GM12878 (cell line): ENCODE data around the gene CCDC3. TPM values are rescaled to one million over a fixed set of nuclear protein-coding genes. Genes with fewer than 3 reads are reported as not detected.

ENCODE experiments used
- ATAC-seq: fragments of 200-7000 bp; cut with Tn5 transposase; 3 replicates; pipeline ENCODE4 v1.9.1; 2020; ENCODE audit warnings: mild to moderate bottlenecking, moderate library complexity
- BruUV-seq: library from RNA; stranded (reverse); fragments of 400-500 nt; replicated peaks from 2 replicates; lab custom pipeline; 2021; lab: Mats Ljungman, UMichigan
- CTCF ChIA-PET: fragments of 300-600 bp; sonication (Branson Sonifier 250); formaldehyde crosslinking; extraction: SDS; loops from one replicate; lab custom pipeline; 2021; ENCODE audit warnings: inconsistent platforms; lab: Yijun Ruan, JAX
- POLR2A ChIA-PET: fragments of 350-600 bp; formaldehyde crosslinking; extraction: SDS; loops from one replicate; lab custom pipeline; 2021; ENCODE audit warnings: inconsistent platforms; lab: Charles Lee
- RAD21 ChIA-PET: fragments of 300-600 bp; sonication (Branson Sonifier 250); formaldehyde crosslinking; loops from one replicate; lab custom pipeline; 2023; ENCODE audit warnings: antibody characterized with exemption; ENCODE audit not compliant: unreplicated experiment; lab: Charles Lee
- SMC1A ChIA-PET: fragments of 300-600 bp; sonication (Branson Sonifier 250); formaldehyde crosslinking; loops from one replicate; lab custom pipeline; 2023; ENCODE audit not compliant: unreplicated experiment, uncharacterized antibody; lab: Charles Lee
- DNase-seq: peaks from one replicate; pipeline ENCODE4 v3.0.0-alpha.2; 2011; ENCODE audit warnings: low read depth, low spot score
- FAIRE-seq: peaks from 3 replicates; lab custom pipeline; 2011; peaks lifted over from hg19 to GRCh38; lab: Jason Lieb, UNC
- H2AFZ ChIP-seq: 2 replicates; pipeline ENCODE4 v1.6.0; 2011; ENCODE audit warnings: low read depth, low read length, control low read depth; ENCODE audit not compliant: control insufficient read depth
- H3K27ac ChIP-seq: 2 replicates; pipeline ENCODE4 v1.5.1; 2011; ENCODE audit warnings: control low read depth; ENCODE audit not compliant: control insufficient read depth, insufficient read depth
- H3K27me3 ChIP-seq, 2 experiments: replicated peaks in 1 of 2; 2 replicates each; pipeline versions ENCODE4 v1.6.0 to v1.6.1; 2011; ENCODE audit warnings: low read length in 1 of 2; ENCODE audit not compliant: control insufficient read depth in 2 of 2, insufficient read depth in 2 of 2
- H3K36me3 ChIP-seq, 2 experiments: 2 replicates each; pipeline ENCODE4 v1.5.1; 2011; ENCODE audit warnings: low read length in 1 of 2; ENCODE audit not compliant: control insufficient read depth in 2 of 2, insufficient read depth in 2 of 2
- H3K4me1 ChIP-seq: 2 replicates; pipeline ENCODE4 v1.6.1; 2011; ENCODE audit warnings: mild to moderate bottlenecking, low read length, moderate library complexity, mixed read lengths; ENCODE audit not compliant: control insufficient read depth, insufficient read depth
- H3K4me2 ChIP-seq: 2 replicates; pipeline ENCODE4 v1.6.0; 2011; ENCODE audit warnings: control low read depth; ENCODE audit not compliant: control insufficient read depth, insufficient read depth
- H3K4me3 ChIP-seq: fragments of 200-600 bp; sonication (generic); 2 replicates; pipeline ENCODE4 v1.5.1; 2016
- H3K79me2 ChIP-seq: 2 replicates; pipeline ENCODE4 v1.6.0; 2011; ENCODE audit warnings: low read length; ENCODE audit not compliant: control insufficient read depth, insufficient read depth
- H3K9ac ChIP-seq: 2 replicates; pipeline ENCODE4 v1.8.0; 2011; ENCODE audit warnings: low read length, control low read depth, mixed read lengths; ENCODE audit not compliant: control insufficient read depth, insufficient read depth
- H3K9me3 ChIP-seq: replicated peaks from 3 replicates; pipeline ENCODE4 v1.5.1; 2011; ENCODE audit warnings: mild to moderate bottlenecking, low read length; ENCODE audit not compliant: control insufficient read depth, insufficient read depth
- H4K20me1 ChIP-seq: 2 replicates; pipeline ENCODE4 v1.6.0; 2011; ENCODE audit not compliant: control insufficient read depth, insufficient read depth
- EZH2 ChIP-seq: IDR thresholded peaks from 2 replicates; pipeline ENCODE4 v1.6.1; 2012; ENCODE audit warnings: low read depth, mild to moderate bottlenecking, control low read depth, inconsistent platforms, low read length, borderline replicate concordance; ENCODE audit not compliant: control insufficient read depth
- WGBS: methylation state at CpG from one replicate; pipeline ENCODE4 v1.1.6; 2016; ENCODE audit warnings: low lambda C conversion rate; ENCODE audit not compliant: insufficient replicate concordance, insufficient coverage; ENCODE audit errors: missing lambda C conversion rate; 5-methylcytosine and 5-hydroxymethylcytosine counted together
- in situ Hi-C: fragments of 300-500 bp; cut with MboI; formaldehyde crosslinking; loops from 9 replicates; pipeline ENCODE4 v1.14.3; 2018; ENCODE audit warnings: mixed read lengths
- intact Hi-C: fragments of 100-400 bp; cut with micrococcal nuclease; formaldehyde crosslinking; loops from one replicate; pipeline ENCODE4 v1.14.2; 2022; ENCODE audit not compliant: unreplicated experiment
- polyA plus RNA-seq, 11 experiments: library from polyadenylated mRNA; depleted of rRNA in 4 of 11; unstranded in 6 of 11; stranded (reverse) in 5 of 11; fragments of >200 nt; fragmentation: Nextera tagmentation in 4 of 11; fragmentation: Illumina TruSeq in 1 of 11; extraction: Ambion mirVana in 4 of 11; extraction: Trizol in 1 of 11; gene quantifications; 1 replicate in 1 of 11; 2 replicates in 10 of 11; pipeline versions ENCODE4 v1.2.1 to v1.2.3, GENCODE V29; 2011 to 2016; ENCODE audit warnings: inconsistent platforms in 2 of 11, missing spikeins in 2 of 11, low read depth in 1 of 11
- small RNA-seq: library from RNA; depleted of rRNA; stranded (forward); fragments of <200 nt; gene quantifications from one replicate; pipeline ENCODE3, GENCODE V24; 2014
- total RNA-seq, 4 experiments: library from RNA; depleted of rRNA in 3 of 4; stranded (reverse); fragments of >200 nt in 3 of 4; fragmentation: Illumina TruSeq in 1 of 4; extraction: Trizol in 1 of 4; gene quantifications; 2 replicates each; pipeline versions ENCODE4 v1.2.1 to v1.2.3, GENCODE V29; 2013 to 2021

The CCDC3 gene
- total and polyA plus RNA-seq, 10 of the 15 experiments (the other 5 are each of a cell fraction or from before 2014, with no cell fraction given), result 0.08 TPM; not detected in 9

GRCh38 chr10:12846718-12847117 lies 154.8 kb downstream of the CCDC3 start:
- TF ChIP-seq EZH2, result no peak
- ChIA-PET SMC1A (interaction anchor here (1.1 kb wide), 1 partner anchor 632 kb away, joined by 3 read pairs; no protein-coding TSS in a partner anchor), CTCF (interaction anchor here (0.8 to 2.0 kb wide), 5 partner anchors 9 to 202 kb away, joined by 3 to 8 read pairs (median 4); no protein-coding TSS in a partner anchor), RAD21 (interaction anchor here (0.7 kb wide), 1 partner anchor 190 kb away, joined by 3 read pairs; no protein-coding TSS in a partner anchor), POLR2A (no interaction called here)
- no peaks in the 10 kb centered on the region for H3K36me3 ChIP-seq
- no peaks in the 10 kb centered on the region for H3K9me3 ChIP-seq
- no peak overlapping the region for H3K27ac ChIP-seq
- ATAC-seq (no peak), FAIRE-seq (no peak), DNase-seq (no peak)
- H3K79me2 ChIP-seq, result no peaks in the 10 kb centered on the region
- in situ Hi-C loops (no loop called here), intact Hi-C loops (loop anchor here (5.0 kb wide), 1 partner anchor 594 kb away; no protein-coding TSS in a partner anchor)
- H3K4me3 ChIP-seq, result no peak overlapping the region
- H4K20me1 ChIP-seq, result no peaks in the 10 kb centered on the region
- BruUV-seq, result no TSS peak
- H3K27me3 ChIP-seq, result no peaks in the 10 kb centered on the region
- H3K4me1 ChIP-seq, result no peaks in the 10 kb centered on the region
- H2AFZ ChIP-seq, result no peak overlapping the region
- H3K9ac ChIP-seq, result no peak overlapping the region
- 0% methylated on average over 1 of the region's 1 CpG for WGBS
- no peak overlapping the region for H3K4me2 ChIP-seq

Small RNAs within 50 kb of the gene (small RNA-seq; reads per million reads assigned to genes)
- not detected for gene RNA5SP300

Other genes starting within 250 kb of the CCDC3 start
- gene OPTN, start 98.5 kb upstream of the CCDC3 start, total RNA-seq (2014; rRNA removed), result 20.0 and 26.9 TPM in 2 replicates
- gene OPTN, start 98.5 kb upstream of the CCDC3 start, total RNA-seq (2014; rRNA removed; fragmentation: Illumina TruSeq; extraction: Trizol), result 25.0 and 28.1 TPM in 2 replicates
- gene OPTN, start 98.5 kb upstream of the CCDC3 start, total RNA-seq (2021), result 34.0 and 34.8 TPM in 2 replicates
- 42.4 and 52.7 TPM in 2 replicates for gene OPTN, start 98.5 kb upstream of the CCDC3 start, polyA plus RNA-seq (2011; rRNA removed)
- gene OPTN, start 98.5 kb upstream of the CCDC3 start, polyA plus RNA-seq (2014; fragmentation: Illumina TruSeq; extraction: Trizol), result 26.1 and 28.1 TPM in 2 replicates
- 10 to 100 TPM; 15.2 to 22.3 TPM for gene OPTN, start 98.5 kb upstream of the CCDC3 start, polyA plus RNA-seq (2014; fragmentation: Nextera tagmentation; extraction: Ambion mirVana)
- gene OPTN, start 98.5 kb upstream of the CCDC3 start, polyA plus RNA-seq (2014; rRNA removed), result 20.2 and 25.9 TPM in 2 replicates
- gene OPTN, start 98.5 kb upstream of the CCDC3 start, polyA plus RNA-seq (2016; fragmentation: Nextera tagmentation; extraction: Ambion mirVana), result 10 to 100 TPM; 30.6 to 32.3 TPM
- 22.2 and 23.4 TPM in 2 replicates for gene MCM10, start 159.8 kb upstream of the CCDC3 start, total RNA-seq (2014; rRNA removed)
- gene MCM10, start 159.8 kb upstream of the CCDC3 start, total RNA-seq (2014; rRNA removed; fragmentation: Illumina TruSeq; extraction: Trizol), result 26.8 and 27.0 TPM in 2 replicates
- 30.7 and 31.1 TPM in 2 replicates for gene MCM10, start 159.8 kb upstream of the CCDC3 start, total RNA-seq (2021)
- gene MCM10, start 159.8 kb upstream of the CCDC3 start, polyA plus RNA-seq (2011; rRNA removed), result 14.3 and 17.5 TPM in 2 replicates
- 21.5 and 24.1 TPM in 2 replicates for gene MCM10, start 159.8 kb upstream of the CCDC3 start, polyA plus RNA-seq (2014; fragmentation: Illumina TruSeq; extraction: Trizol)
- 1 to 10 TPM; 5.8 to 6.8 TPM for gene MCM10, start 159.8 kb upstream of the CCDC3 start, polyA plus RNA-seq (2014; fragmentation: Nextera tagmentation; extraction: Ambion mirVana)
- gene MCM10, start 159.8 kb upstream of the CCDC3 start, polyA plus RNA-seq (2014; rRNA removed), result 13.2 and 14.2 TPM in 2 replicates
- gene MCM10, start 159.8 kb upstream of the CCDC3 start, polyA plus RNA-seq (2016; fragmentation: Nextera tagmentation; extraction: Ambion mirVana), result 10 to 100 TPM; 30.9 to 35.1 TPM
- gene UCMA, start 232.7 kb upstream of the CCDC3 start, total RNA-seq (2014; rRNA removed), result not detected in 2 replicates
- gene UCMA, start 232.7 kb upstream of the CCDC3 start, total RNA-seq (2014; rRNA removed; fragmentation: Illumina TruSeq; extraction: Trizol), result not detected in 2 replicates
- gene UCMA, start 232.7 kb upstream of the CCDC3 start, total RNA-seq (2021), result not detected in 2 replicates
- not detected in 2 replicates for gene UCMA, start 232.7 kb upstream of the CCDC3 start, polyA plus RNA-seq (2011; rRNA removed)
- not detected in 2 replicates for gene UCMA, start 232.7 kb upstream of the CCDC3 start, polyA plus RNA-seq (2014; fragmentation: Illumina TruSeq; extraction: Trizol)
- gene UCMA, start 232.7 kb upstream of the CCDC3 start, polyA plus RNA-seq (2014; fragmentation: Nextera tagmentation; extraction: Ambion mirVana), result under 1 TPM in 1 of 2 experiments, not detected in 1; 0.15 TPM
- gene UCMA, start 232.7 kb upstream of the CCDC3 start, polyA plus RNA-seq (2014; rRNA removed), result not detected in 2 replicates
- gene UCMA, start 232.7 kb upstream of the CCDC3 start, polyA plus RNA-seq (2016; fragmentation: Nextera tagmentation; extraction: Ambion mirVana), result not detected